Astrocyte (in vitro differentiated cells and primary cell): Measurements from ENCODE around the gene CTBS. TPM values are rescaled to one million over a fixed set of nuclear protein-coding genes. Genes with fewer than 3 reads are reported as not detected.

Experiments used
- DNase-seq: peaks from one replicate; pipeline ENCODE4 v3.0.0-alpha.2; 2010; ENCODE audit warnings: low read depth
- FAIRE-seq: peaks from 2 replicates; lab custom pipeline; 2011; peaks lifted over from hg19 to GRCh38; lab: Jason Lieb, UNC
- H2AFZ ChIP-seq: 2 replicates; pipeline ENCODE4 v1.6.0; 2012; ENCODE audit warnings: low read depth, low read length, inconsistent platforms
- H3K27ac ChIP-seq: 2 replicates; pipeline ENCODE4 v1.5.1; 2011; ENCODE audit warnings: low read depth, low read length, inconsistent platforms
- H3K27me3 ChIP-seq: 2 replicates; pipeline ENCODE4 v1.6.0; 2011; ENCODE audit warnings: low read length, inconsistent platforms; ENCODE audit not compliant: insufficient read depth
- H3K36me3 ChIP-seq: 2 replicates; pipeline ENCODE4 v1.5.1; 2011; ENCODE audit warnings: low read length, inconsistent platforms; ENCODE audit not compliant: insufficient read depth
- H3K4me1 ChIP-seq: 2 replicates; pipeline ENCODE4 v1.5.1; 2011; ENCODE audit warnings: low read length, inconsistent platforms; ENCODE audit not compliant: insufficient read depth
- H3K4me2 ChIP-seq: 2 replicates; pipeline ENCODE4 v1.6.0; 2012; ENCODE audit warnings: low read length, inconsistent platforms
- H3K4me3 ChIP-seq: 2 replicates; pipeline ENCODE4 v1.5.1; 2011; ENCODE audit warnings: low read depth, mild to moderate bottlenecking, low read length, inconsistent platforms; ENCODE audit not compliant: insufficient read depth
- H3K79me2 ChIP-seq: 2 replicates; pipeline ENCODE4 v1.6.0; 2012; ENCODE audit warnings: mild to moderate bottlenecking, low read length, inconsistent platforms; ENCODE audit not compliant: insufficient read depth
- H3K9ac ChIP-seq: 2 replicates; pipeline ENCODE4 v1.6.0; 2012; ENCODE audit warnings: mild to moderate bottlenecking, low read length, inconsistent platforms
- H3K9me3 ChIP-seq: 2 replicates; pipeline ENCODE4 v1.5.1; 2012; ENCODE audit warnings: low read depth, mild to moderate bottlenecking, low read length, inconsistent platforms; ENCODE audit not compliant: insufficient read depth
- H4K20me1 ChIP-seq: 2 replicates; pipeline ENCODE4 v1.6.0; 2012; ENCODE audit warnings: low read length, inconsistent platforms; ENCODE audit not compliant: insufficient read depth
- H3K27ac Mint-ChIP-seq: one replicate; pipeline ENCODE4 v1.8.0; 2021; ENCODE audit warnings: mild to moderate bottlenecking, mixed read lengths; ENCODE audit not compliant: unreplicated experiment
- H3K27me3 Mint-ChIP-seq: one replicate; pipeline ENCODE4 v1.8.0; 2021; ENCODE audit warnings: low read depth, mixed read lengths; ENCODE audit not compliant: unreplicated experiment
- H3K36me3 Mint-ChIP-seq: one replicate; pipeline ENCODE4 v1.8.0; 2021; ENCODE audit warnings: low read depth, mixed read lengths; ENCODE audit not compliant: unreplicated experiment
- H3K4me1 Mint-ChIP-seq: one replicate; pipeline ENCODE4 v1.8.0; 2021; ENCODE audit warnings: low read depth, mixed read lengths; ENCODE audit not compliant: unreplicated experiment
- H3K4me3 Mint-ChIP-seq: one replicate; pipeline ENCODE4 v1.8.0; 2021; ENCODE audit warnings: mild to moderate bottlenecking, moderate library complexity, mixed read lengths; ENCODE audit not compliant: unreplicated experiment
- H3K9me3 Mint-ChIP-seq: one replicate; pipeline ENCODE4 v1.8.0; 2021; ENCODE audit warnings: mild to moderate bottlenecking, mixed read lengths; ENCODE audit not compliant: unreplicated experiment
- EZH2 ChIP-seq: IDR thresholded peaks from 2 replicates; pipeline ENCODE4 v1.6.1; 2012; ENCODE audit warnings: mild to moderate bottlenecking, low read length, inconsistent platforms; ENCODE audit not compliant: insufficient read depth
- total RNA-seq: library from RNA; stranded (reverse); gene quantifications from 2 replicates; pipeline ENCODE4 v1.2.1, GENCODE V29; 2021
- TF ChIP-seq, protein P1 (sequence below): IDR thresholded peaks from 2 replicates; pipeline ENCODE4 v1.5.1; 2011; ENCODE audit warnings: low read depth, mild to moderate bottlenecking, inconsistent platforms, low read length, moderate library complexity; ENCODE audit not compliant: insufficient read depth

CTBS gene
- total RNA-seq, 1 donor from 2014 or later, result 16.9 TPM

DNA sequence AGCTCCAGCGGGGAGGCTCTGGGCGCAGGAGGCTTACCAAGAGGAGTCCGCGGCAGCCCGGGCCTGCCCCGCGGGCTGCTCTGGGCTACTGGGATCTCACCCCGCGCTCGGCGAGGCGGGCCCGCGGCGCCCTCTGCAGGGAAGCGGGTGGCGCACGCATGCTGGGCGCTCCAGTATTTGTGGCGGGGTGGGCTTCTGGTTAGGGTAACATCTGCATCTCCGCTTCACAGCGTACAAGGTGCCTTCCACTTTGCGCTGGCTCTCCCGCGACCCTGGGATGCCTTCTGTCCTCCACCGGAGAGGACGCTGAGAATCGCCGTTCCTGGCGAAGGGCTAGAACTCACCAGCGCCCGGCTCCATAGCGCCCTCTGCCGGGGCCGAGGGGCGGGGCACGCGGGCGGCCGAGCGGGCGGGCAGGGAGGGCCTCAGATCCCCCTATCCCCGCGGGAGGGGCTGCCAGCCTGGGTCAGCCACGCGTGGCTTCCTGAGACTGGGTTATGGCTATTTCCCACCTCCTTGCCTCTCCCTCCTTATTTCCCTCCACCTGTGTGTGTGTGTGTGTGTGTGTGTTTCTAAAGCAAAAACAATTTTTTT is 46.6 kb upstream of the CTBS start:
- Histone ChIP-seq H3K9me3 (no peaks in the 10 kb centered on the region), H3K4me2 (peak overlapping the region; percentile 83), H3K79me2 (no peaks in the 10 kb centered on the region), H4K20me1 (no peaks in the 10 kb centered on the region), H3K4me1 (peaks cover 16% of the 10 kb centered on the region), H3K4me3 (peak overlapping the region; percentile 69), H3K27me3 (no peaks in the 10 kb centered on the region), H3K27ac (peak overlapping the region; percentile 89), H3K36me3 (no peaks in the 10 kb centered on the region), H3K9ac (peak overlapping the region; percentile 76), H2AFZ (peak overlapping the region; percentile 97)
- Mint-ChIP-seq H3K27me3 (peaks cover 6% of the 10 kb centered on the region), H3K36me3 (no peaks in the 10 kb centered on the region), H3K9me3 (no peaks in the 10 kb centered on the region), H3K4me1 (peaks cover 16% of the 10 kb centered on the region), H3K4me3 (peak overlapping the region; percentile 91), H3K27ac (peak overlapping the region; percentile 94)
- DNase-seq (peak; percentile 33), FAIRE-seq (no peak)
- TF ChIP-seq, protein P1, sequence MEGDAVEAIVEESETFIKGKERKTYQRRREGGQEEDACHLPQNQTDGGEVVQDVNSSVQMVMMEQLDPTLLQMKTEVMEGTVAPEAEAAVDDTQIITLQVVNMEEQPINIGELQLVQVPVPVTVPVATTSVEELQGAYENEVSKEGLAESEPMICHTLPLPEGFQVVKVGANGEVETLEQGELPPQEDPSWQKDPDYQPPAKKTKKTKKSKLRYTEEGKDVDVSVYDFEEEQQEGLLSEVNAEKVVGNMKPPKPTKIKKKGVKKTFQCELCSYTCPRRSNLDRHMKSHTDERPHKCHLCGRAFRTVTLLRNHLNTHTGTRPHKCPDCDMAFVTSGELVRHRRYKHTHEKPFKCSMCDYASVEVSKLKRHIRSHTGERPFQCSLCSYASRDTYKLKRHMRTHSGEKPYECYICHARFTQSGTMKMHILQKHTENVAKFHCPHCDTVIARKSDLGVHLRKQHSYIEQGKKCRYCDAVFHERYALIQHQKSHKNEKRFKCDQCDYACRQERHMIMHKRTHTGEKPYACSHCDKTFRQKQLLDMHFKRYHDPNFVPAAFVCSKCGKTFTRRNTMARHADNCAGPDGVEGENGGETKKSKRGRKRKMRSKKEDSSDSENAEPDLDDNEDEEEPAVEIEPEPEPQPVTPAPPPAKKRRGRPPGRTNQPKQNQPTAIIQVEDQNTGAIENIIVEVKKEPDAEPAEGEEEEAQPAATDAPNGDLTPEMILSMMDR, result peak; percentile 33
- no peak for TF ChIP-seq EZH2

- Histone ChIP-seq H3K36me3 (no peaks in the 10 kb centered on the region), H3K79me2 (no peaks in the 10 kb centered on the region), H3K4me2 (peak overlapping the region; percentile 79), H3K27ac (peak overlapping the region; percentile 89), H3K27me3 (no peaks in the 10 kb centered on the region), H3K9ac (peak overlapping the region; percentile 82), H3K4me3 (peak overlapping the region; percentile 18), H3K9me3 (peaks cover 1% of the 10 kb centered on the region), H2AFZ (peak overlapping the region; percentile 1), H4K20me1 (no peaks in the 10 kb centered on the region), H3K4me1 (peaks cover 16% of the 10 kb centered on the region)
- peaks cover 16% of the 10 kb centered on the region for H3K4me1 Mint-ChIP-seq
- H3K27ac Mint-ChIP-seq, result peak overlapping the region; percentile 88
- peaks cover 3% of the 10 kb centered on the region for H3K27me3 Mint-ChIP-seq
- no peaks in the 10 kb centered on the region for H3K36me3 Mint-ChIP-seq
- TF ChIP-seq EZH2, result no peak
- TF ChIP-seq, protein P1, result no peak
- peaks cover 3% of the 10 kb centered on the region for H3K9me3 Mint-ChIP-seq
- no peak for FAIRE-seq
- peak; percentile 86 for DNase-seq
- peak overlapping the region; percentile 67 for H3K4me3 Mint-ChIP-seq
Observed at GRCh38 chr1:84619383-84620102, 45.3 kb upstream of the CTBS start.

DNA sequence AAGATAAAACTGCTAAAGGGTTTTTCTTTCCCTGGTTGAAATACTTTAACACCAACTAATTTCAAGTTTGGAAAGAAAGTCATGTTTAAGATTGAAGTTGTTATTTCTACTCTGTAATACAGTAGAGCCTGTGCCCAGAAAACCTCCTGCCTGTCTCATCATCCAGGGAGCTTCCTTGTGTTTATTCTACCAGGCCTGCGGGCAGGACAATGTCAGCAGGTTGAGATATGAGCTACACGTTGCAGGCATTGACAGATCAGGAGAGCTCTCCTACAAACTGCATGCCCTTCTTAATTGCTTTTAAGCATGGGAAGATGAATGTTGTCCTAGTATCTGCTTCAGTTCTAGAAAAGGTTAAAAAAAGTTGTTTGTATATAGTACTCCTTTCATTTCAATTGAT is 43.1 kb upstream of the CTBS start:
- Mint-ChIP-seq H3K9me3 (peaks cover 15% of the 10 kb centered on the region), H3K27me3 (no peaks in the 10 kb centered on the region), H3K4me3 (no peak overlapping the region), H3K4me1 (peaks cover 15% of the 10 kb centered on the region), H3K36me3 (no peaks in the 10 kb centered on the region), H3K27ac (no peak overlapping the region)
- Histone ChIP-seq H3K4me2 (no peak overlapping the region), H3K36me3 (no peaks in the 10 kb centered on the region), H3K9ac (no peak overlapping the region), H3K4me1 (peaks cover 16% of the 10 kb centered on the region), H3K27me3 (no peaks in the 10 kb centered on the region), H4K20me1 (no peaks in the 10 kb centered on the region), H3K9me3 (peaks cover 12% of the 10 kb centered on the region), H3K4me3 (no peak overlapping the region), H3K27ac (no peak overlapping the region), H2AFZ (no peak overlapping the region), H3K79me2 (no peaks in the 10 kb centered on the region)
- no peak for TF ChIP-seq EZH2
- no peak for FAIRE-seq
- DNase-seq, result no peak
